ENCODE results near the gene POU2AF2.
"Not testable (repeated sequence)": the region's sequence is repeated elsewhere in the genome, so short reads cannot be mapped to it uniquely, and the experiment has no call there.

Gene POU2AF2

GRCh38 chr11:111259896-111260295 lies 14.4 kb downstream of the POU2AF2 start:
- peak; percentile 46 for DNase-seq

GRCh38 chr11:111260811-111261210 lies 15.3 kb downstream of the POU2AF2 start:
- DNase-seq: peak; percentile 82

GRCh38 chr11:111264646-111265045 lies 19.1 kb downstream of the POU2AF2 start:
- no peak for DNase-seq

GRCh38 chr11:111265421-111265820 lies 19.9 kb downstream of the POU2AF2 start:
- no peak for DNase-seq

GRCh38 chr11:111268303-111268702 lies 22.8 kb downstream of the POU2AF2 start:
- not testable (repeated sequence) for DNase-seq

- DNase-seq: no peak
Observed at GRCh38 chr11:111269146-111269868, 23.8 kb downstream of the POU2AF2 start.

- no peak for DNase-seq
Observed at GRCh38 chr11:111272420-111272819, 26.9 kb downstream of the POU2AF2 start.

GRCh38 chr11:111282562-111283075 lies 37.1 kb downstream of the POU2AF2 start:
- DNase-seq: no peak

GRCh38 chr11:111283945-111284481 lies 38.5 kb downstream of the POU2AF2 start:
- peak; percentile 54 for DNase-seq

GRCh38 chr11:111285189-111286091 lies 39.9 kb downstream of the POU2AF2 start:
- DNase-seq: peak; percentile 21

- no peak for DNase-seq
Observed at GRCh38 chr11:111291764-111292163, 46.2 kb downstream of the POU2AF2 start.

GRCh38 chr11:111292408-111292807 lies 46.9 kb downstream of the POU2AF2 start:
- not testable (repeated sequence) for DNase-seq

GRCh38 chr11:111296196-111296595 lies 50.7 kb downstream of the POU2AF2 start:
- DNase-seq: no peak

GRCh38 chr11:111297696-111298095 lies 52.2 kb downstream of the POU2AF2 start:
- DNase-seq: no peak

GRCh38 chr11:111298413-111299100 lies 53.0 kb downstream of the POU2AF2 start, which contains the start of gene POU2AF3:
Gene POU2AF3, plus strand, starts transcription at chr11:111298546. Its CDS starts 36 bp downstream, at chr11:111298582.
- no peak for DNase-seq

- DNase-seq: peak; percentile 25
Observed at GRCh38 chr11:111299101-111300026, 53.8 kb downstream of the POU2AF2 start.

- DNase-seq: no peak
Observed at GRCh38 chr11:111300569-111300968, 55.0 kb downstream of the POU2AF2 start.

GRCh38 chr11:111301004-111301841 lies 55.7 kb downstream of the POU2AF2 start:
- DNase-seq: no peak

- no peak for DNase-seq
Observed at GRCh38 chr11:111301842-111302118, 56.3 kb downstream of the POU2AF2 start.

GRCh38 chr11:111302298-111302697 lies 56.8 kb downstream of the POU2AF2 start:
- DNase-seq: no peak

GRCh38 chr11:111303461-111303860 lies 57.9 kb downstream of the POU2AF2 start:
- no peak for DNase-seq
